Measurements from ENCODE around the gene HBG1.

- TF ChIP-seq, protein P1, sequence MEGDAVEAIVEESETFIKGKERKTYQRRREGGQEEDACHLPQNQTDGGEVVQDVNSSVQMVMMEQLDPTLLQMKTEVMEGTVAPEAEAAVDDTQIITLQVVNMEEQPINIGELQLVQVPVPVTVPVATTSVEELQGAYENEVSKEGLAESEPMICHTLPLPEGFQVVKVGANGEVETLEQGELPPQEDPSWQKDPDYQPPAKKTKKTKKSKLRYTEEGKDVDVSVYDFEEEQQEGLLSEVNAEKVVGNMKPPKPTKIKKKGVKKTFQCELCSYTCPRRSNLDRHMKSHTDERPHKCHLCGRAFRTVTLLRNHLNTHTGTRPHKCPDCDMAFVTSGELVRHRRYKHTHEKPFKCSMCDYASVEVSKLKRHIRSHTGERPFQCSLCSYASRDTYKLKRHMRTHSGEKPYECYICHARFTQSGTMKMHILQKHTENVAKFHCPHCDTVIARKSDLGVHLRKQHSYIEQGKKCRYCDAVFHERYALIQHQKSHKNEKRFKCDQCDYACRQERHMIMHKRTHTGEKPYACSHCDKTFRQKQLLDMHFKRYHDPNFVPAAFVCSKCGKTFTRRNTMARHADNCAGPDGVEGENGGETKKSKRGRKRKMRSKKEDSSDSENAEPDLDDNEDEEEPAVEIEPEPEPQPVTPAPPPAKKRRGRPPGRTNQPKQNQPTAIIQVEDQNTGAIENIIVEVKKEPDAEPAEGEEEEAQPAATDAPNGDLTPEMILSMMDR (IDR thresholded peaks at IDR 0.05): no peak
- no peak for TF ChIP-seq POLR2A (IDR thresholded peaks at IDR 0.05)
Observed at GRCh38 chr11:5285703-5286340, 36.2 kb upstream of the HBG1 start.

Data from uterus (tissue), 2 donors.